K562 (cell line): ENCODE data around the gene SLC35G2. TPM values are rescaled to one million over a fixed set of nuclear protein-coding genes. Genes with fewer than 3 reads are reported as not detected.

Experiments
- ATAC-seq: fragments of 200-7000 bp; cut with Tn5 transposase; 3 replicates; pipeline ENCODE4 v1.9.1; 2020; ENCODE audit warnings: moderate library complexity
- BruUV-seq: library from RNA; stranded (reverse); fragments of 400-500 nt; replicated peaks from 2 replicates; lab custom pipeline; 2021; lab: Mats Ljungman, UMichigan
- CTCF ChIA-PET: fragments of 300-600 bp; formaldehyde crosslinking; extraction: SDS; loops from one replicate; lab custom pipeline; 2021; ENCODE audit warnings: low intra/inter-chr PET ratio; lab: Yijun Ruan, JAX
- POLR2A ChIA-PET: fragments of 300-600, 350-650 bp; sonication (Branson Sonifier 250); formaldehyde crosslinking; extraction: SDS; loops from one replicate; lab custom pipeline; 2021; ENCODE audit warnings: antibody characterized with exemption, inconsistent platforms; lab: Yijun Ruan, JAX
- DNase-seq, 4 experiments: peaks; one replicate each; pipeline versions ENCODE4 v3.0.0 to v3.0.0-alpha.2; 2011 to 2018; ENCODE audit warnings: low spot score in 3 of 4, mixed read lengths in 3 of 4; ENCODE audit errors: extremely low read depth in 1 of 4
- FAIRE-seq: peaks from 2 replicates; lab custom pipeline; 2011; peaks lifted over from hg19 to GRCh38; lab: Jason Lieb, UNC
- H2AFZ ChIP-seq: 2 replicates; pipeline ENCODE4 v1.6.0; 2011; ENCODE audit warnings: low read depth, low read length, control low read depth, inconsistent platforms
- H3K27ac ChIP-seq: fragments of 200-600 bp; 3 replicates; pipeline ENCODE4 v1.8.0; 2011; ENCODE audit warnings: low read depth, mild to moderate bottlenecking, control low read depth, inconsistent platforms, low read length, moderate library complexity, mixed read lengths; ENCODE audit errors: extremely low read depth
- H3K27me3 ChIP-seq, 2 experiments: fragments of 300-600 bp in 1 of 2; 2 replicates in 1 of 2; 3 replicates in 1 of 2; pipeline versions ENCODE4 v1.6.0 to v1.8.0; 2011; ENCODE audit warnings: inconsistent platforms in 2 of 2, low read length in 2 of 2, mild to moderate bottlenecking in 1 of 2, mixed read lengths in 1 of 2, moderate library complexity in 1 of 2; ENCODE audit not compliant: control insufficient read depth in 2 of 2, insufficient read depth in 2 of 2
- H3K36me3 ChIP-seq: fragments of 300-600 bp; 3 replicates; pipeline ENCODE4 v1.8.0; 2011; ENCODE audit warnings: mild to moderate bottlenecking, low read length, inconsistent platforms; ENCODE audit not compliant: control insufficient read depth, insufficient read depth
- H3K4me1 ChIP-seq, 2 experiments: fragments of 200-600 bp in 1 of 2; replicated peaks in 1 of 2; 2 replicates in 1 of 2; 3 replicates in 1 of 2; pipeline versions ENCODE4 v1.5.1 to v1.8.0; 2011; ENCODE audit warnings: inconsistent platforms in 2 of 2, low read length in 2 of 2, mild to moderate bottlenecking in 1 of 2, mixed read lengths in 1 of 2, moderate library complexity in 1 of 2; ENCODE audit not compliant: control insufficient read depth in 2 of 2, insufficient read depth in 2 of 2
- H3K4me2 ChIP-seq: 2 replicates; pipeline ENCODE4 v1.6.1; 2011; ENCODE audit warnings: low read length, control low read depth, inconsistent platforms, mixed read lengths; ENCODE audit not compliant: insufficient read depth
- H3K4me3 ChIP-seq: fragments of 200-600 bp; sonication (generic), shearing (Covaris generic); 2 replicates; pipeline ENCODE4 v1.5.1; 2016; ENCODE audit warnings: control low read depth, inconsistent platforms
- H3K79me2 ChIP-seq: fragments of 200-600 bp; 3 replicates; pipeline ENCODE4 v1.8.0; 2011; ENCODE audit warnings: low read length, inconsistent platforms; ENCODE audit not compliant: control insufficient read depth, insufficient read depth
- H3K9ac ChIP-seq, 2 experiments: 2 replicates each; pipeline versions ENCODE4 v1.6.0 to v1.6.1; 2011; ENCODE audit warnings: low read depth in 2 of 2, low read length in 2 of 2, control low read depth in 1 of 2, inconsistent platforms in 1 of 2, mild to moderate bottlenecking in 1 of 2, mixed read lengths in 1 of 2; ENCODE audit not compliant: insufficient read depth in 1 of 2
- H3K9me1 ChIP-seq: one replicate; pipeline ENCODE4 v1.6.0; 2011; ENCODE audit warnings: inconsistent platforms, mild to moderate bottlenecking, low read length, moderate library complexity; ENCODE audit not compliant: control insufficient read depth, insufficient read depth
- H3K9me3 ChIP-seq: replicated peaks from 2 replicates; pipeline ENCODE4 v1.5.1; 2011; ENCODE audit warnings: low read depth, low read length, inconsistent platforms; ENCODE audit not compliant: control insufficient read depth, insufficient read depth
- H4K20me1 ChIP-seq: replicated peaks from 2 replicates; pipeline ENCODE4 v1.6.1; 2011; ENCODE audit warnings: low read length, inconsistent platforms, mixed read lengths; ENCODE audit not compliant: control insufficient read depth, insufficient read depth
- DACH1 ChIP-seq: fragments of 450-650 bp; IDR thresholded peaks from 2 replicates; pipeline ENCODE4 v1.6.1; 2018; ENCODE audit not compliant: partially characterized antibody
- DIDO1 ChIP-seq: fragments of 450-650 bp; IDR thresholded peaks from 2 replicates; pipeline ENCODE4 v1.6.1; 2016; ENCODE audit warnings: low read depth, missing biosample characterization, missing genetic modification characterization
- KDM4B ChIP-seq, 2 experiments: fragments of 450-650 bp in 1 of 2; sonication (generic) in 1 of 2; IDR thresholded peaks; 2 replicates each; pipeline ENCODE4 v1.6.1; 2016 to 2017; ENCODE audit warnings: borderline replicate concordance in 2 of 2, antibody characterized with exemption in 1 of 2, low read depth in 1 of 2, mild to moderate bottlenecking in 1 of 2
- KLF10 ChIP-seq: fragments of 250-450 bp; sonication (Bioruptor Pico); IDR thresholded peaks from 2 replicates; pipeline ENCODE4 v1.6.1; 2021; ENCODE audit warnings: matching md5 sums
- NCOA4 ChIP-seq: fragments of 450-650 bp; IDR thresholded peaks from 2 replicates; pipeline ENCODE4 v1.6.1; 2018; ENCODE audit warnings: mild to moderate bottlenecking; ENCODE audit not compliant: partially characterized antibody
- NR4A1 ChIP-seq, 2 experiments: fragments of 250-450 bp in 1 of 2; fragments of 450-650 bp in 1 of 2; sonication (Bioruptor Pico) in 1 of 2; IDR thresholded peaks; 2 replicates each; pipeline versions ENCODE4 v1.4.0 to v1.6.1; 2016 to 2020; ENCODE audit warnings: mild to moderate bottlenecking in 2 of 2, missing compliant biosample characterization in 1 of 2, missing genetic modification characterization in 1 of 2, moderate library complexity in 1 of 2
- PML ChIP-seq: IDR thresholded peaks from 2 replicates; pipeline ENCODE4 v1.6.1; 2012; ENCODE audit warnings: low read length, inconsistent platforms
- RCOR1 ChIP-seq, 2 experiments: IDR thresholded peaks; 2 replicates each; pipeline ENCODE4 v1.6.1; 2012; ENCODE audit warnings: low read depth in 2 of 2, low read length in 2 of 2, borderline replicate concordance in 1 of 2, improper control_type of control experiment in 1 of 2
- SETDB1 ChIP-seq: IDR thresholded peaks from one replicate; pipeline ENCODE4 v1.6.1; 2012; ENCODE audit warnings: low read length, control low read depth, inconsistent platforms
- SIN3B ChIP-seq: fragments of 450-650 bp; IDR thresholded peaks from 2 replicates; pipeline ENCODE4 v1.6.1; 2017; ENCODE audit warnings: low read depth, mild to moderate bottlenecking, moderate library complexity
- TFAM ChIP-seq: fragments of 250-450 bp; sonication (Bioruptor Pico); conservative IDR thresholded peaks from 2 replicates; pipeline ENCODE4 v1.5.0; 2021; ENCODE audit warnings: mild to moderate bottlenecking, moderate library complexity
- ZNF146 ChIP-seq: IDR thresholded peaks from one replicate; pipeline ENCODE4 v1.6.1; 2018; ENCODE audit warnings: missing compliant biosample characterization; ENCODE audit not compliant: unreplicated experiment
- ZNF184 ChIP-seq: sonication (generic); formaldehyde crosslinking; IDR thresholded peaks from 2 replicates; pipeline ENCODE4 v1.5.0; 2020; ENCODE audit warnings: missing genetic modification reagents
- WGBS: fragments of 100-300 bp; shearing (Covaris generic); methylation state at CpG from one replicate; pipeline ENCODE4 v1.1.6; 2016; ENCODE audit warnings: low coverage, mixed read lengths; ENCODE audit not compliant: insufficient coverage; ENCODE audit errors: missing lambda C conversion rate; 5-methylcytosine and 5-hydroxymethylcytosine counted together
- in situ Hi-C: fragments of 300-500 bp; cut with MboI; formaldehyde crosslinking; loops from 4 replicates; pipeline ENCODE4 v1.15.0; 2018; ENCODE audit warnings: inconsistent platforms, mixed read lengths
- intact Hi-C: fragments of 100-400 bp; cut with micrococcal nuclease; formaldehyde crosslinking; loops from 2 replicates; pipeline ENCODE4 v1.14.2; 2022
- polyA plus RNA-seq, 8 experiments: library from polyadenylated mRNA; depleted of rRNA in 4 of 8; stranded (reverse) in 5 of 8; unstranded in 3 of 8; fragments of >200 nt; fragmentation: Nextera tagmentation in 2 of 8; fragmentation: Illumina TruSeq in 1 of 8; extraction: Ambion mirVana in 2 of 8; extraction: Trizol in 1 of 8; gene quantifications; 2 replicates each; pipeline versions ENCODE4 v1.2.1 to v1.2.3, GENCODE V29; 2011 to 2014; ENCODE audit warnings: inconsistent platforms in 1 of 8, missing spikeins in 1 of 8
- total RNA-seq, 7 experiments: library from RNA; depleted of rRNA in 6 of 7; stranded (reverse); fragments of >200 nt in 6 of 7; fragmentation: Illumina TruSeq in 2 of 7; extraction: Trizol in 2 of 7; gene quantifications; 2 replicates each; pipeline versions ENCODE4 v1.2.1 to v1.2.3, GENCODE V29; 2011 to 2021; ENCODE audit warnings: low replicate concordance in 1 of 7
- TF ChIP-seq, protein P1 (sequence below): sonication (generic); formaldehyde crosslinking; IDR thresholded peaks from 2 replicates; pipeline ENCODE4 v1.8.0; 2022; ENCODE audit warnings: mild to moderate bottlenecking, missing genetic modification reagents

Gene SLC35G2
- total and polyA plus RNA-seq, 9 of the 15 experiments (the other 6 are each of a cell fraction or from before 2014, with no cell fraction given), result 2.6 to 5.9 (median 3.2) TPM

DNA sequence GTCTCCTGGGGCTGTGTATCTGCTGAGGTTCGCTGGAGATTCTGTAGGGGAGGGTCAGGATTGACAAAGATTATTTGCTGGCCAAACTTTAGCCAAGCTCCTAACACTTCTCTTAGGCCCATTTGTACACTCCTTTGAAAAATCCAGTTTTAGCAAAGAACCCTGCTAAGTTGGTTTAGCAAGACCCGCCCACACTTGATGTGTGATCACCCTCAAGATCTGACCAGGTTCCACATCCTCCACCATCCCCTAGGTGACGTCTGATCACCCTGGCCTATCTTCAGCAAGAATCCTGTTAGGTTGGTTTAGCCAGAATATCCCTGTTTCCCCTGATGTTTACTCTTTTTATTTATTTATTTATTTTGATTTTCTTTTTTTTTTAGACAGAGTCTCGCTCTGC, 14.8 kb upstream of the SLC35G2 start:
- WGBS, result 41% methylated on average over 4 of the region's 4 CpGs
- no peak for TF ChIP-seq DACH1
- TF ChIP-seq SETDB1, result no peak
- no peak for TF ChIP-seq NR4A1 (CRISPR knock-in tag; IDR thresholded peaks at IDR 0.05)
- no peak for TF ChIP-seq NR4A1 (tag; IDR thresholded peaks at IDR 0.05)
- TF ChIP-seq KLF10 (CRISPR knock-in tag), result no peak
- TF ChIP-seq DIDO1 (tag), result no peak
- TF ChIP-seq ZNF146, result no peak
- TF ChIP-seq TFAM, result no peak
- no peak for TF ChIP-seq PML
- no peak for TF ChIP-seq KDM4B (IDR thresholded peaks at IDR 0.05; ENCODE audit: borderline replicate concordance in 2 of 2, low read depth in 1 of 2)
- TF ChIP-seq ZNF184 (CRISPR knock-in tag), result no peak
- TF ChIP-seq NCOA4, result no peak
- no peak for TF ChIP-seq SIN3B
- no peak for TF ChIP-seq RCOR1 (IDR thresholded peaks at IDR 0.05; ENCODE audit: borderline replicate concordance in 1 of 2, low read depth in 2 of 2, low read length in 2 of 2)
- TF ChIP-seq, protein P1, sequence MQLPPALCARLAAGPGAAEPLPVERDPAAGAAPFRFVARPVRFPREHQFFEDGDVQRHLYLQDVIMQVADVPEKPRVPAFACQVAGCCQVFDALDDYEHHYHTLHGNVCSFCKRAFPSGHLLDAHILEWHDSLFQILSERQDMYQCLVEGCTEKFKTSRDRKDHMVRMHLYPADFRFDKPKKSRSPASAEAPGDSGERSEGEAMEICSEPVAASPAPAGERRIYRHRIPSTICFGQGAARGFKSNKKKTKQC, result no peak
- TF ChIP-seq, all 486 proteins: peak for 0
- ATAC-seq (no peak), FAIRE-seq (no peak), DNase-seq (no peak)
- ChIA-PET CTCF (no interaction called here), POLR2A (no interaction called here)
- Histone ChIP-seq H3K9me1 (no peaks in the 10 kb centered on the region), H3K9ac (no peak overlapping the region), H3K9me3 (no peaks in the 10 kb centered on the region), H3K36me3 (no peaks in the 10 kb centered on the region), H4K20me1 (no peaks in the 10 kb centered on the region), H3K4me3 (no peak overlapping the region), H2AFZ (no peak overlapping the region), H3K27ac (no peak overlapping the region), H3K4me2 (no peak overlapping the region), H3K27me3 (no peaks in the 10 kb centered on the region), H3K4me1 (no peaks in the 10 kb centered on the region), H3K79me2 (no peaks in the 10 kb centered on the region)
- in situ Hi-C loops (no loop called here), intact Hi-C loops (no loop called here)
- no TSS peak for BruUV-seq
